Fibroblast of lung (primary cell): ENCODE results near the gene MRPL27. TPM values are rescaled to one million over a fixed set of nuclear protein-coding genes. Genes with fewer than 3 reads are reported as not detected.

Source experiments
- DNase-seq, 2 donors: peaks; one replicate each; pipeline versions ENCODE4 v3.0.0 to v3.0.0-alpha.2; 2010; ENCODE audit warnings: low read depth in 2 of 2
- H2AFZ ChIP-seq: 2 replicates; pipeline ENCODE4 v1.5.1; 2012; ENCODE audit warnings: low read length, control low read depth, inconsistent platforms
- H3K27ac ChIP-seq: 2 replicates; pipeline ENCODE4 v1.5.1; 2011; ENCODE audit warnings: low read length, control low read depth; ENCODE audit not compliant: insufficient read depth
- H3K27me3 ChIP-seq: 2 replicates; pipeline ENCODE4 v1.5.1; 2011; ENCODE audit warnings: mild to moderate bottlenecking, low read length; ENCODE audit not compliant: control insufficient read depth, insufficient read depth
- H3K36me3 ChIP-seq: 2 replicates; pipeline ENCODE4 v1.5.1; 2011; ENCODE audit warnings: low read length; ENCODE audit not compliant: control insufficient read depth, insufficient read depth
- H3K4me1 ChIP-seq: 2 replicates; pipeline ENCODE4 v1.5.1; 2011; ENCODE audit warnings: low read length; ENCODE audit not compliant: control insufficient read depth, insufficient read depth; ENCODE audit errors: extremely low read depth
- H3K4me2 ChIP-seq: 2 replicates; pipeline ENCODE4 v1.5.1; 2011; ENCODE audit warnings: low read length, control low read depth; ENCODE audit not compliant: insufficient read depth; ENCODE audit errors: extremely low read depth
- H3K4me3 ChIP-seq, 4 experiments: fragments of 200-600 bp in 1 of 4; sonication (generic) in 1 of 4; replicated peaks in 1 of 4; 2 replicates each; pipeline ENCODE4 v1.5.1; 2011 to 2016; ENCODE audit warnings: low read length in 4 of 4, low read depth in 3 of 4, mild to moderate bottlenecking in 3 of 4, control low read depth in 2 of 4, inconsistent platforms in 1 of 4, mixed read lengths in 1 of 4; ENCODE audit not compliant: insufficient read depth in 1 of 4; ENCODE audit errors: control extremely low read depth in 1 of 4
- H3K79me2 ChIP-seq: 2 replicates; pipeline ENCODE4 v1.5.1; 2012; ENCODE audit warnings: mild to moderate bottlenecking, low read length, inconsistent platforms; ENCODE audit not compliant: control insufficient read depth, insufficient read depth
- H3K9ac ChIP-seq: 2 replicates; pipeline ENCODE4 v1.5.1; 2011; ENCODE audit warnings: mild to moderate bottlenecking, low read length, control low read depth; ENCODE audit not compliant: insufficient read depth
- H3K9me3 ChIP-seq: 2 replicates; pipeline ENCODE4 v1.5.1; 2012; ENCODE audit warnings: low read depth, low read length; ENCODE audit not compliant: control insufficient read depth, insufficient read depth
- H4K20me1 ChIP-seq: 2 replicates; pipeline ENCODE4 v1.5.1; 2011; ENCODE audit warnings: low read length; ENCODE audit not compliant: control insufficient read depth, insufficient read depth; ENCODE audit errors: extremely low read depth
- CTCF ChIP-seq, 2 donors: IDR thresholded peaks in 1 of 2; conservative IDR thresholded peaks in 1 of 2; 1 replicate in 1 of 2; 2 replicates in 1 of 2; pipeline ENCODE4 v1.5.1; 2011 to 2012; ENCODE audit warnings: low read length in 2 of 2, control low read depth in 1 of 2, inconsistent platforms in 1 of 2, low read depth in 1 of 2, mild to moderate bottlenecking in 1 of 2
- EZH2 ChIP-seq: IDR thresholded peaks from 2 replicates; pipeline ENCODE4 v1.5.1; 2012; ENCODE audit warnings: low read length, control low read depth, mild to moderate bottlenecking; ENCODE audit errors: missing control alignments
- polyA plus RNA-seq, 2 donors: library from polyadenylated mRNA; depleted of rRNA in 1 of 2; stranded (reverse) in 1 of 2; unstranded in 1 of 2; fragments of >200 nt; gene quantifications; 2 replicates each; pipeline ENCODE4 v1.2.1, GENCODE V29; 2011 to 2012; ENCODE audit warnings: missing spikeins in 1 of 2
- total RNA-seq: library from RNA; depleted of rRNA; stranded (reverse); fragments of >200 nt; gene quantifications from 2 replicates; pipeline ENCODE4 v1.2.1, GENCODE V29; 2014

MRPL27 gene
- total and polyA plus RNA-seq, 2 donors (not counting 1 experiment from before 2014, with no cell fraction given): 53.3 to 113 TPM

- H3K36me3 ChIP-seq: peaks cover 16% of the 10 kb centered on the region
- no peak overlapping the region for H3K9ac ChIP-seq
- no peak overlapping the region for H2AFZ ChIP-seq
- no peaks in the 10 kb centered on the region for H3K27me3 ChIP-seq
- no peak for TF ChIP-seq EZH2
- TF ChIP-seq CTCF (conservative IDR thresholded peaks at IDR 0.05 in 1 of 2, IDR thresholded peaks at IDR 0.05 in 1 of 2; ENCODE audit: low read depth in 1 of 2, low read length in 2 of 2): no peak
- no peak overlapping the region for H3K4me2 ChIP-seq
- peaks cover 11% of the 10 kb centered on the region for H3K79me2 ChIP-seq
- H3K4me1 ChIP-seq: peaks cover 3% of the 10 kb centered on the region
- no peak for DNase-seq
- peaks cover 2% of the 10 kb centered on the region for H4K20me1 ChIP-seq
- H3K27ac ChIP-seq: no peak overlapping the region
- no peak overlapping the region for H3K4me3 ChIP-seq
- no peaks in the 10 kb centered on the region for H3K9me3 ChIP-seq
These were observed 5.6 kb downstream of the MRPL27 start for GRCh38 chr17:50367401-50367800.

- TF ChIP-seq CTCF (conservative IDR thresholded peaks at IDR 0.05 in 1 of 2, IDR thresholded peaks at IDR 0.05 in 1 of 2; ENCODE audit: low read depth in 1 of 2, low read length in 2 of 2) (no peak), EZH2 (no peak)
- H4K20me1 ChIP-seq: peaks cover 2% of the 10 kb centered on the region
- H3K36me3 ChIP-seq: peaks cover 16% of the 10 kb centered on the region
- H3K27me3 ChIP-seq: no peaks in the 10 kb centered on the region
- no peaks in the 10 kb centered on the region for H3K4me1 ChIP-seq
- H2AFZ ChIP-seq: no peak overlapping the region
- H3K9ac ChIP-seq: no peak overlapping the region
- H3K4me2 ChIP-seq: no peak overlapping the region
- H3K9me3 ChIP-seq: no peaks in the 10 kb centered on the region
- no peak overlapping the region for H3K27ac ChIP-seq
- H3K4me3 ChIP-seq: no peak overlapping the region
- no peak for DNase-seq
- H3K79me2 ChIP-seq: no peaks in the 10 kb centered on the region
These were observed 7.2 kb downstream of the MRPL27 start for GRCh38 chr17:50365649-50366393.

DNA sequence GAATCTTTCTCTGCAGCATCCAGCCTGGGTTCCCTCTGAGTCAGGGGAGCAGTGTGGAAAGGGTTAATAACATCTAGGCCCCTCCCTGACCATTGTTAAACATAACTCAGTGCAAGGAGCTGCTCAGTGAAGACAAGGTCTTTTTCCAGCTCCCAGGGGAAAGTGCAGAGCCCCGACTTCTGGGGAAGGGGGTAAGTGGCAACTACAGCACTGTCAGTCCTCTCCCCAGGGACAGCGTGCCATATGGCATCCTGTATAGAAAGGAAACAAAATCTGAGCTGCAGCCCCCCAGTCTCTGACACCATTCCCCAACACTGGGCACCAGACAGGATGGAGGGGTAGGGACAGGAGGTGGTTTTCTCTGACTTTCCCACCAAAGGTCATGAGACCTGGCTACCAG is 7.8 kb downstream of the MRPL27 start:
- Histone ChIP-seq H3K27me3 (no peaks in the 10 kb centered on the region), H3K4me3 (no peak overlapping the region), H3K27ac (no peak overlapping the region), H3K79me2 (no peaks in the 10 kb centered on the region), H3K36me3 (peaks cover 16% of the 10 kb centered on the region), H3K9ac (no peak overlapping the region), H4K20me1 (peaks cover 2% of the 10 kb centered on the region), H3K4me2 (no peak overlapping the region), H3K4me1 (no peaks in the 10 kb centered on the region), H2AFZ (no peak overlapping the region), H3K9me3 (no peaks in the 10 kb centered on the region)
- DNase-seq: no peak
- no peak for TF ChIP-seq CTCF (conservative IDR thresholded peaks at IDR 0.05 in 1 of 2, IDR thresholded peaks at IDR 0.05 in 1 of 2; ENCODE audit: low read depth in 1 of 2, low read length in 2 of 2)
- TF ChIP-seq EZH2: no peak
